Upper lobe of left lung (tissue), 6 donors: ENCODE data around the gene AIMP2. TPM values are rescaled to one million over a fixed set of nuclear protein-coding genes. Genes with fewer than 3 reads are reported as not detected.
"Not testable (repeated sequence)": the region's sequence is repeated elsewhere in the genome, so short reads cannot be mapped to it uniquely, and the experiment has no call there.

ENCODE experiments used
- ATAC-seq, 2 donors: fragments of 200-7000 bp; cut with Tn5 transposase; one replicate each; pipeline ENCODE4 v1.9.1; 2022; ENCODE audit warnings: mild to moderate bottlenecking in 2 of 2, moderate library complexity in 2 of 2; ENCODE audit not compliant: low FRiP score in 2 of 2
- DNase-seq, 2 donors: peaks; one replicate each; pipeline ENCODE4 v3.0.0-alpha.2; 2019 to 2020
- H3K27ac ChIP-seq, 4 donors: fragments of 200-600 bp; sonication (generic); one replicate each; pipeline ENCODE4 v1.5.1; 2016 to 2019
- H3K27me3 ChIP-seq, 4 donors: fragments of 200-600 bp; sonication (generic); one replicate each; pipeline ENCODE4 v1.5.1; 2017 to 2019
- H3K36me3 ChIP-seq, 4 donors: fragments of 200-600 bp; sonication (generic); one replicate each; pipeline ENCODE4 v1.5.1; 2016 to 2019
- H3K4me1 ChIP-seq, 4 donors: fragments of 200-600 bp; sonication (generic); one replicate each; pipeline ENCODE4 v1.5.1; 2018 to 2019
- H3K4me3 ChIP-seq, 4 donors: fragments of 200-600 bp; sonication (generic); one replicate each; pipeline ENCODE4 v1.5.1; 2017 to 2019; ENCODE audit warnings: mild to moderate bottlenecking in 2 of 4, moderate library complexity in 1 of 4
- H3K9me3 ChIP-seq, 4 donors: fragments of 200-600 bp; sonication (generic); one replicate each; pipeline ENCODE4 v1.5.1; 2018 to 2019
- CTCF ChIP-seq, 6 experiments: fragments of 450-650 bp in 4 of 6; fragments of 200-600 bp in 2 of 6; sonication (generic) in 2 of 6; IDR thresholded peaks; one replicate each; pipeline ENCODE4 v1.5.1; 2016 to 2019; ENCODE audit warnings: antibody characterized with exemption in 6 of 6
- EP300 ChIP-seq, 4 donors: sonication (generic); formaldehyde crosslinking; IDR thresholded peaks; one replicate each; pipeline ENCODE4 v1.5.1; 2017; ENCODE audit warnings: antibody characterized with exemption in 4 of 4, control low read depth in 2 of 4
- POLR2A ChIP-seq, 4 donors: fragments of 450-650 bp; IDR thresholded peaks; one replicate each; pipeline ENCODE4 v1.5.1; 2016 to 2017; ENCODE audit warnings: antibody characterized with exemption in 4 of 4, mild to moderate bottlenecking in 2 of 4
- POLR2AphosphoS5 ChIP-seq, 2 donors: sonication (generic); formaldehyde crosslinking; IDR thresholded peaks; one replicate each; pipeline ENCODE4 v1.5.1; 2017; ENCODE audit warnings: antibody characterized with exemption in 2 of 2
- WGBS, 2 donors: methylation state at CpG; one replicate each; pipeline ENCODE4 v1.1.5; 2017 to 2018; 5-methylcytosine and 5-hydroxymethylcytosine counted together
- total RNA-seq, 6 donors: library from RNA; depleted of rRNA in 4 of 6; stranded (reverse); fragments of >200 nt in 4 of 6; gene quantifications; one replicate each; pipeline versions ENCODE4 v1.1.0 to v1.2.1, GENCODE V29; 2016 to 2021
- donor health status: DM: no; HTN: no; CAD: no; lungs with moderate emphysema.
- donor health status: DM: no; HTN: yes; CAD: no; lungs with severe emphysema.

AIMP2 gene
- total RNA-seq, 6 donors from 2014 or later = 8.4 to 58.1 (median 25.3) TPM

GRCh38 chr7:5997210-5997808 is 11.8 kb upstream of the AIMP2 start:
- peak in 1 of 2 donors; percentile 45 for DNase-seq
- 59 to 62% methylated on average over 10 of the region's 10 CpGs for WGBS, 2 donors
- TF ChIP-seq EP300 (IDR thresholded peaks at IDR 0.05) = no peak
- peak in 5 of 6 experiments; percentile 31 to 56 (median 48) for TF ChIP-seq CTCF (IDR thresholded peaks at IDR 0.05)
- Histone ChIP-seq H3K9me3 (no peaks in the 10 kb centered on the region), H3K4me3 (no peak overlapping the region), H3K36me3 (peaks cover 9 to 77% (median 35%) of the 10 kb centered on the region in 4 donors), H3K27ac (peak overlapping the region in 1 of 4 donors; percentile 16), H3K27me3 (no peaks in the 10 kb centered on the region), H3K4me1 (no peaks in the 10 kb centered on the region)
- peak in 1 of 2 donors; percentile 81 for ATAC-seq

- TF ChIP-seq POLR2AphosphoS5 (IDR thresholded peaks at IDR 0.05) (no peak), EP300 (IDR thresholded peaks at IDR 0.05) (no peak)
- Histone ChIP-seq H3K4me3 (no peak overlapping the region), H3K27me3 (no peaks in the 10 kb centered on the region), H3K9me3 (no peaks in the 10 kb centered on the region), H3K27ac (no peak overlapping the region), H3K36me3 (peaks cover 1 to 23% (median 8%) of the 10 kb centered on the region in 4 donors), H3K4me1 (peaks cover 10 to 33% (median 20%) of the 10 kb centered on the region in 4 donors)
- WGBS, 2 donors = 78 to 88% methylated on average over 4 of the region's 4 CpGs
- DNase-seq (no peak), ATAC-seq (no peak)
Observed at GRCh38 chr7:6007386-6007785, 1.7 kb upstream of the AIMP2 start.

GRCh38 chr7:6007835-6008590 is 1.1 kb upstream of the AIMP2 start:
- peak overlapping the region; percentile 60 to 81 (median 76) for H3K4me3 ChIP-seq
- not testable (repeated sequence) for ATAC-seq, H3K27me3 ChIP-seq, DNase-seq, H3K9me3 ChIP-seq
- WGBS, 2 donors = 45 to 49% methylated on average over 27 of the region's 27 CpGs
- peaks cover 0 to 17% (median 3%) of the 10 kb centered on the region in 4 donors for H3K36me3 ChIP-seq
- H3K27ac ChIP-seq = peak overlapping the region; percentile 91 to 96 (median 92)
- peaks cover 10 to 34% (median 20%) of the 10 kb centered on the region in 4 donors for H3K4me1 ChIP-seq

- not testable (repeated sequence) for ATAC-seq, H3K27me3 ChIP-seq, H3K36me3 ChIP-seq, H3K9me3 ChIP-seq, DNase-seq, H3K4me3 ChIP-seq
- Histone ChIP-seq H3K27ac (peak overlapping the region in 2 of 4 donors; percentile 91 to 96), H3K4me1 (peaks cover 17 to 43% (median 22%) of the 10 kb centered on the region in 4 donors)
- WGBS, 2 donors = 90 to 93% methylated on average over 8 of the region's 8 CpGs
Observed at GRCh38 chr7:6010370-6010769, 1.3 kb downstream of the AIMP2 start.

- H3K27me3 ChIP-seq = no peaks in the 10 kb centered on the region
- no peak for TF ChIP-seq EP300 (IDR thresholded peaks at IDR 0.05)
- TF ChIP-seq POLR2AphosphoS5 (IDR thresholded peaks at IDR 0.05) = no peak
- TF ChIP-seq POLR2A (IDR thresholded peaks at IDR 0.05) = no peak
- no peak for TF ChIP-seq CTCF (IDR thresholded peaks at IDR 0.05)
- peaks cover 2 to 15% (median 11%) of the 10 kb centered on the region in 4 donors for H3K36me3 ChIP-seq
- WGBS, 2 donors = 92 to 94% methylated on average over 2 of the region's 2 CpGs
- H3K27ac ChIP-seq = peak overlapping the region in 3 of 4 donors; percentile 38 to 70 (median 60)
- no peak overlapping the region for H3K4me3 ChIP-seq
- no peaks in the 10 kb centered on the region for H3K9me3 ChIP-seq
- H3K4me1 ChIP-seq = peaks cover 22 to 46% (median 29%) of the 10 kb centered on the region in 4 donors
- DNase-seq = no peak
- ATAC-seq = no peak
Observed at GRCh38 chr7:6011541-6011940, 2.5 kb downstream of the AIMP2 start.

- TF ChIP-seq POLR2AphosphoS5 (IDR thresholded peaks at IDR 0.05) (no peak), CTCF (IDR thresholded peaks at IDR 0.05) (no peak), EP300 (IDR thresholded peaks at IDR 0.05) (no peak), POLR2A (IDR thresholded peaks at IDR 0.05) (no peak)
- peak in 1 of 2 donors; percentile 62 for DNase-seq
- peak in 1 of 2 donors; percentile 64 for ATAC-seq
- H3K27me3 ChIP-seq = no peaks in the 10 kb centered on the region
- H3K36me3 ChIP-seq = peaks cover 4 to 25% (median 16%) of the 10 kb centered on the region in 4 donors
- H3K9me3 ChIP-seq = no peaks in the 10 kb centered on the region
- peak overlapping the region in 3 of 4 donors; percentile 38 to 70 (median 60) for H3K27ac ChIP-seq
- no peak overlapping the region for H3K4me3 ChIP-seq
- peaks cover 22 to 46% (median 29%) of the 10 kb centered on the region in 4 donors for H3K4me1 ChIP-seq
- WGBS, 2 donors = 62% methylated on average over 14 of the region's 14 CpGs
Observed at GRCh38 chr7:6012355-6013104, 3.5 kb downstream of the AIMP2 start.
